DLD1 (cell line): ENCODE data around the gene C1orf21.

Experiments used
- in situ Hi-C: cut with HindIII; loops from 2 replicates; pipeline ENCODE4 v1.10.0; 2017; ENCODE audit warnings: low sequenced_read_pairs

Gene C1orf21

DNA sequence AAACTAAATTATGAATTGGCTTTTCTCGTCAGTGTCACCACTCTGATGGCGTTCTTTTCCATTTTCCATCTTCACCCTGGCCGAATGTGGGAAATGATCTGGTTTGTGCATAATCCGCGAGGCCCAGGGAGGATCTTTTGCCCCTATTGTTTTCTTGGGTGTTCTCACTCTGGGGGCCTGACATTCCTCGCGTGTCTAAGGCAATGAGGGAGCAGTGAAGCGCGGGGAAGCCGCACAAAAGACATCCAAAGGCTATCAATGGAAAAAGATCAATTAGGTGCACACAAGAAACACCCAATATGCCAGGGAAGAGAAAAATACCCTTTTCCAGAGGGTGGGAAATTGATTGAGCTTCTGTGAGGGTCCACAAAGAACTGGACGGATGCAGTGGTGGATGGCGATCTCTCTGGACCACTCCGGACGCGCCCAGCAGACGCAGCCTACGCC lies 941 bp upstream of the C1orf21 start:
- in situ Hi-C loops, result no loop called here

DNA sequence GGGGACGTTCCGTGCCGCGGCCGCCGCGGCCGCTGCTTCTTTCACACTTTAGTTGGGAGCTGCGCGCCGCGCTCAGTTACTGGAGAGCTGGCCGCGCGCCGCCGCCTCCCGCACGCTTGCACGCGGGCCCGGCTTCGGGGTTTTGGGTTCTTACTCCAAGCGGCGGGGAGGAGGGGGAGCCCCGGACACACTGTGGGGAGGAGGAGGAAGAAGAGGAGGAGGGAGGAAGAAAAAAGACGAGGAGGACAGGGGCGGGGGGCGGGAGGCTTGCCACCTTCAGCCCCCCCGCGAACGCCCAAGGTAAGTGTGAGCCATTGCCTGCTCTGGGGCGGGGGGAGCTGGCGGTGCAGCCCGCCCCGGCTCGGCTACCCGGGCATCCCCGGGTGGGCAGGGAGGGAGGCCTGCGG lies 243 bp downstream of the C1orf21 start:
- in situ Hi-C loops, result no loop called here

DNA sequence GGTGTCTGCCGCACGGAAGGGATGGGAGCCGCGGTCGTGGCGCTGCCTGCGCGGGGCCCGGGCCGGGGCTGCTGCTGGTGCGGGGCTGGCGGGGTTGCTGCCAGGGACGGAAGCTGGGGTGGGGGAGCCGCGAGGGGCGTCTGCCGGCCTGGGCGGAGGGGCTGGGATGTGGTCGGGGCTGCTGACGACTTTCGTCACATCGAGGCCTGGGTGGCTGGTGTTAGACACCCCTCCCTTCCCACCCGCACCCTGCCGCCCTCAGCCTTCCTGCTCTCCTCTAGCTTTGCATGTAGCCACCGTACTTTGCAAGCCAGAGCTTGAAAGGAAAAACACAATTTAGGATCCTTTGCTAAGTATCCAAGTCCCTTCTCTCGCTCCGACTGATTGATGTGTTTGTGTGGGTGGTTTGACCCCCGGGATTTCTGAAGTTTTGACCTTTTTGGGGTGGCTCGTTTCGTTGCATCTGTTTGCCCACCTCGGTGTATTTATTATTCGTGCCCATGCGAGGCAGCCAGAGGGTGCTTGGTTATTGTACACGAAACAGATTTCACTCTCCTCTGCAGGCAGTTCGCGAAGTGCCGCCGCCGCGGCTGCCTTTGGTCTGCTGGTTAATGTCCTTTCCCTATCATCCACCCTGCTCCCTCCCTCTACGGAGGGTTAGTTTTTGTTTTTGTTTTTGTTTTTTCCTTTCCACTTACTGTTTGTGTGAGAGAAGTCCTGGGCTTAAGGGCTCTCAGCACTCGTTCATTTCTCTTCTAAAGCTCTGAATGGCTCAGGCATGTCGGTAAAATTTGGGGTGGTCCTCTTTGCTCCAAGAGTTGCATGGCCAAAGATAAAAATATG lies 868 bp downstream of the C1orf21 start:
- in situ Hi-C loops, result no loop called here

DNA sequence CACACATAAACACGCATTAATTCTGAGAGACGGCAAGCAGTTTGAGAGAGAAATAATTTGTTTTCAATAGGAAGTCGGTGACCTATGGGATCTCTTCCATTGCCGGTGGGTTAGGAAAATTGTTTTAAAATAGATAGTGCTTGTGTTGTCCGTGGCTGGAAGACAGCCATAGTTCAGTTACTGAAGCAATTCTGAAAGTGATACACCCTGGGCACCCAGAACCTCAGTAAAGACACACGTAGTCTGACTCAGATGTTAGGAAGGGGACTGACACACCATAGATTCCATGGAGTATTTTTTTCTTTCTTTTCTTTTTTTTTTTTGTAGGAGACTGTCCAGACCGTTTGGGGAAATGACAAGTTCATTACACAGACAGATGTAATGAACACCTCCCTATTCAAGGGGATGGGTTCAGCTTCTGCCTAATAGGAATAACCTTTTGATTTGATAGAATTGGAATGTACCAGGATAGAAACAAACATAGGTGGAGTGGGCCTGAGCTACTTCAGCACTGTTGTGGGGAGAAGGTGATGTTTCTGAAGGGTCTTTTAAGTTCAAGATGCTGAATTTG lies 1.6 kb downstream of the C1orf21 start:
- in situ Hi-C loops, result no loop called here

DNA sequence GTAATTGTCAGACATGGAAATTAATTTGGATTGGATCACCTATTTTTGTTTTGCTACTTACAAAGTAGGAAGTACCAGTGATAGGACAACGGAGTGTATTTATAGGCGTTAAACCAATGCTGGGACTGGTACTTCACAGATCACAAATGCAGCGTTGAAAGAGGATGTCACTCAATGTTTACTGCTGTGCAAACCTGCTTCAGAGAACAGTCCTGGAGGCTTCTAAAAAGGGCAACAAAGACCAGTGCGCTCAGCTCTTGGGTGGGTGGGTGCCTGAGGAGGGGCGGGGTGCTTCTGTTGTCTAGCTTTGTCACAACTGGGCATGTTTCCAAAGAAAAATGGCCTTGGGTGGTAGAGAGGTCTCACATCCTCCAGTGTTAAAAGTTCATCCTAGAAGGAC lies 2.1 kb downstream of the C1orf21 start:
- in situ Hi-C loops, result no loop called here

DNA sequence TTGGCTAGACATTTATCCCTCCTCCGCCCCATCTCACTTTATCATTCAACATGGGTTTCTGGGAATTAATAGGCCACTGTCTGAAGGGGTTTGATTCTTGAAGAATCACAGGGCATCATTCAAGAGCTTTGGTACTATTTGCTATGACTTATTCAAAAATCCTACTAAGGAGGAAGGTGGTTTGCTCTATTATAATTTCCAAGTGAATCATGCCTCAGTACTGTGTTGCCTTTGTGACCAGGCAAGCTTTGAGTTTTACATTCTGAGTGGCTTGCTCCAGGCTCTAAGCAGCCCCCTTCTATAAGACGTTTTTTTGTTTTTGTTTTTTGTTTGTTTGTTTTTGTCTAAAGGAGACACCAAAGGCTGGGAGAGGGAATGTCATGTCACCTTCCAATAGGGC lies 2.6 kb downstream of the C1orf21 start:
- in situ Hi-C loops, result no loop called here

DNA sequence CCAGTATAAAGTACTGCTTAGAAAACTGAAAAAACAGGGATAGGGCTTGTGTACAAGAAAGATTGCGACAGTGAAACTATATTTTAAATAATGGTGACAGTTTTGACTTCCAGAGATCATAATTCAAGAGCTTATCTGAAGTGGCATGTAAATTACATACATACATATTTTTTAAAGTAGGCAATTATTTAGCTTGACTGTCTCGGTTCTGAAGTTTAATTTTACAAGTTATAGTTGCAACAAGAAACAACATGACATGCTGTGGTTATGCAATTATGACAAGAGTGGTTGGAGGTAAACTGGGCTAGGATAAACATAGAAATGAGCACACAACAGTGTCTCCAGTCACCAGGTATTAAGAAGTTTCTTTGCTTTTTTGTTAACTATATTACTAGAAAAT lies 4.1 kb downstream of the C1orf21 start:
- in situ Hi-C loops, result no loop called here

DNA sequence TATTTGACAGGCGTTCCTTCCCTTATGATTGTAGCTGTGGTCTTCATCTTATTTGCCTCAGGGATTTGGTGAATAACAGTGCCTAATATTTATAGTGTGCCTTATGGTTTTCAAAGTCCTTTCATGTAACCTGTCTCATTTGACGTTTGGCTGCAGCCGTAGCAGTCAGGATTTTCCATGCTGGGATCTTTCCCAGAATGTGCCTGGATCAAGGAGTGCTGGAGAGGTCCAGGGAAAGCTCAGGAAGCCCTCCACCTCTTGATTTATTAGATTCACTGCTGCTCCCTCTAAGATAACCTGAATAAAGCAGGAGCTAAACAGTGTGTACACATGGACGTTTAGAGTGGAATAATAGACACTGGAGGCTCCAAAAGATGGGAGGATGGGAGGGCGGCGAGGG lies 5.2 kb downstream of the C1orf21 start:
- in situ Hi-C loops, result no loop called here

DNA sequence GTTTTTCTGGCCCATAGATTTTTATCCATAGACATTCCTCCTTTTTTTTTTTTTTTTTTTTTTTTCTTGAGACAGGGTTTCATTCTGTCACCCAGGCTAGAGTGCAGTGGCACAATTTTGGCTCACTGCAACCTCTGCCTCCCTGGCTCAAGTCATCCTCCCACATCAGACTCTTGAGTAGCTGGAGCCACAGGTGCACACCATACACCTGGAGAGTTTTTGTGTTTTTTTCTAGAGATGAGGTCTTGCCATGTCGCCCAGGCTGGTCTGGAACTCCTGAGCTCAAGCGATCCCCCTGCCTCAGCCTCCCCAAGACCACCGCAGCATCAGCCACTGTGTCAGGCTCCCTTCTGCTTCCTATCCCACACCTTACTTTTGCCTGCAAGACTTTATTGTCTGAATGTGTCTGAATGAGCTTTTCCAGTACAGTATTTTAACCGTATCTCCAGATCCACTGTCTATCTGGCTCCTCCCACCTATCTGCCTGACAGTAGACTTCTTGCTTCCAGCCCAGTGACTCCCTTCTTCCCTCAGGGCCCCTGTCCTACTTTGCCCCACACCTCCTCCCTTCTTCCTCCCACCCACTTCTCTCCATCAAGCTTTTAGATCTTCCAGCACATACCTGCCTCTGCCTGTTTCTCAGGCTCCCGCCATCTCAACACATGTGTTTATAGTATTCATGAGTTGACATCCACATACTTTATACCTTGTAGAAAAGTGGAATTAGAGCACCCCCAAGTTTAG lies 6.1 kb downstream of the C1orf21 start:
- in situ Hi-C loops, result no loop called here

DNA sequence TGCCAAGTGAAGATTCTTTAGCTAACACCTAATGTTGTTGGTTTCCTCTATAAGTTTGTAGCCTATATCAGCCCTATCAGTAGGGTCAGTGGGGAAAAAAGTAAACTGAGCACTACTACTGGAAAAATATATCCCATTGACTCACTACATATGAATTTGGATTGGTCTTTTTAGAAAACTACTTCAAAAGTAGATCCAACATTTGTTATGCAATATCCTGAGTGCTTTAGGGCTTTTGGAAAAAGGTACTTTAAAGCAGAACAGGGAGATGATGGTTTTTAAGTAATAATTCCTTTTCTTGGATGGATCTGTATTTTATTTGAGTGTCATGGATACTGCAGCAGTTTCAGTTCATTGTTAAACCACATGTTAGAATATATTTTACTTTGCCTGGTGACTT lies 7.1 kb downstream of the C1orf21 start:
- in situ Hi-C loops, result no loop called here

DNA sequence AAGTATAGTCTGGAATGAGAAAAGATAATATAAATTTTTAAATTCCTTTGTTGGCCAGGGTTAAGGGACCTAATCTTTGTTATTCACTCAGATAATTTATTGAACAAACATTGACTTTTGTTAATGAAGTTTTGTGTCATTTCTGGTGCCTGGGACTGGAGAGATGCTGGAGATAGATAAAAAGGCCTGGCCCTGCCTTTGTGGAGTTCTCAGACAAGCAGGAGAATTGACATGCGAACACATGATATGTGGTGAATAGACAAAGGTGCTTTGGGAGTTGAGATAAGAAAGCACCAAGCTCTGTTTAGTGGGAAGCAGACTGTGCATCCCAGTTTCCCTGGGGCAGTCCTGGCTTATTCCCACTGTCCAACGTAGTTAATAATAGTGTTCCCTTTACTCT lies 8.5 kb downstream of the C1orf21 start:
- in situ Hi-C loops, result no loop called here

DNA sequence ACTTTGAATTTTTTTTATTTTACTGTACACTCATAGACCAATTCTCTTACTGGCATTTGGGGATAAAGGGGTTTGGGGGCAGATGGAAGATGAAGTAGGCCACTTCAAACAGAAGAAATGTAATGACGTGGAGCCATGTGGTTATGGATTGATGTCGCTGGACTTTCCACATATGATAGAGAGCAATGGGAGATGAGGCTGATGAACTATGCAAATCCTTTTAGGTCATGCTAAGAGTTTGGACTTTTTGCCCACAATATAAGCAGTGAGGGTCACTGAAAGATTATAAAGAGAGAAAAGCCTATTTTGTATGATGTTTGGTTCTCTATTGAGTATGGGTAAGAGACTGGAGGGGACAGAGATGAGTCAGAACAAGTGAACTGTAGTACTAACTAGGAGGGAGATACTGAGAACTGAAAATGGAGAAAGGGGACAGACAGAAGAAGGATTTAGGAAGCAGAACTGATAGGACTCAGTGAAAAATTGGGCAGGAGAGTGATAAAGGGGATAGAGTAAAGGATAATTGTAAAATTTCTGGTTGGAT lies 9.2 kb downstream of the C1orf21 start:
- in situ Hi-C loops, result no loop called here

DNA sequence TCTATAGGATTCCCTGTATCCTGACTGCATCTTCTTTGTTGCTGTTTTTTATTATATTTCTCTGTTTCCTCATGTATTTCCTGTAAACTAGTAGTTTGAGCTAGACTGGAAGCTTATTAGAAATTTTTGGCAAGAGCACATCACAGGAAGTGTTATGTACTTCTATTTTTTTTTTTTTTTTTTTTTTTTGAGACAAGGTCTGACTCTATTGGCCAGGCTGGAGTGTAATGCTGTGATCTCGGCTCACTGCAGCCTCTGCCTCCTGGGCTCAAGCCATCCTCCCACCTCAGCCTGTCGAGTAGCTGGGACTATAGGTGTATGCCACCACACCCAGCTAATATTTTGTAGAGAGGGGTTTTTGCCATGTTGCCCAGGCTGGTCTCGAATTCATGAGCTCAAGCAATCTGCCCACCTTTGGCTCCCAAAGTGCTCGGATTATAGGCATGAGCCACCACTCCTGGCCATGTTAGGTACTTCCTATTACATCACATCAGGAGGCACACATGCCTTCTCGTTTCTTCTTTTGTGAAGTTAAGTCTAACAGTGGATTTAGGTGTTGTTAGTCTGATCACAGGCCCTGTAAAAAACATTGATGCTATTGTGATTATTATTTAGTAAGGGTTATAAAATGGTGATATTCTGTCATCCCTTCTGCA lies 12.5 kb downstream of the C1orf21 start:
- in situ Hi-C loops, result no loop called here

DNA sequence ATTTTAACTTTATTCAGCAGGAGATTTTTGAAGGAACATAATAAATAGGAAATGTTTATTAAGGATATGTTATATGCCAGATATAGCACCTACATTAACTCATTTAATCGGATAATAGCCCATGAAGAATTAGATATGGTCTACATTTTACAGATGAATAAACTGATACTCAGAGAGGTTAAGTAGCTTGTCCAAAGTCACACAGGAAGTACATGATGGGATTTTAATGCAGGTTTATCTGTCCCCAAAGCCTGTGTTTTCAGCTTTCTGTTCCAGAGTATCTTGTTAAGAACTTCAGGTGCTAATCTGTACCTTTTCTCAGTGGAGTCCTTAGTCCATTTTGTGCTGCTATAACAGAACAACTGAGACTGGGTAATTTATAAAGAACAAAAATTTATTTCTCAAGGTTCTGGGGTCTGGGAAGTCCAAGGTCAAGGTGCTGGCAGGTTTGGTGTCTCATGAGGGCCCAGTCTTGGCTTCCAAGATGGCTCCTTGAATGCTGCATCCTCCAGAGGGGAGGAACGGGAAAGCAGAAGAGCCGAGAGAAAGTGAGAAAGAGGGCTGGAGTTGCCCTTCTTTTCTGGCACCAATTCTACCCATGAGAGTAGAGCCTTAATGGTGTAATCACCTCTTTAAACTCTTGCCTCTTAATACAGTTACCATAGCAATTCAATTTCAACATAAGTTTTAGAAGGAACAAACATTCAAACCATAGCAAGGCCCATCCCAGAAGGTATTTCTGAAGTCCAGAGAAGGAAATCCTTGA lies 17.3 kb downstream of the C1orf21 start:
- in situ Hi-C loops, result no loop called here

DNA sequence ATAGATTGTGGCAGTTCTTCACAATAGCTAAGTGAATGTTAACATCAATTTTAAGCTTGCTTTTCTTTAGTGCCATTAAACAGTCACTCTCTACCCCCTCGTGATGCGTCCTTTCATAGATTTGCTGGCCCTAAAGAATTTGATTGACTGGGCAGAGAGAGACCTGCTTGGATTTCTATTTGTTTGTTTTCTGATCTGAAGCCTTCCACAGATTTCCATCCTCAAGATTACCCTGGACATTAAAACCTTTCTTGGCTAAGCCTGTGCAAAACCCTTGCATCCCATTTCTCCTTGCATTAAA lies 17.8 kb downstream of the C1orf21 start:
- in situ Hi-C loops, result no loop called here

DNA sequence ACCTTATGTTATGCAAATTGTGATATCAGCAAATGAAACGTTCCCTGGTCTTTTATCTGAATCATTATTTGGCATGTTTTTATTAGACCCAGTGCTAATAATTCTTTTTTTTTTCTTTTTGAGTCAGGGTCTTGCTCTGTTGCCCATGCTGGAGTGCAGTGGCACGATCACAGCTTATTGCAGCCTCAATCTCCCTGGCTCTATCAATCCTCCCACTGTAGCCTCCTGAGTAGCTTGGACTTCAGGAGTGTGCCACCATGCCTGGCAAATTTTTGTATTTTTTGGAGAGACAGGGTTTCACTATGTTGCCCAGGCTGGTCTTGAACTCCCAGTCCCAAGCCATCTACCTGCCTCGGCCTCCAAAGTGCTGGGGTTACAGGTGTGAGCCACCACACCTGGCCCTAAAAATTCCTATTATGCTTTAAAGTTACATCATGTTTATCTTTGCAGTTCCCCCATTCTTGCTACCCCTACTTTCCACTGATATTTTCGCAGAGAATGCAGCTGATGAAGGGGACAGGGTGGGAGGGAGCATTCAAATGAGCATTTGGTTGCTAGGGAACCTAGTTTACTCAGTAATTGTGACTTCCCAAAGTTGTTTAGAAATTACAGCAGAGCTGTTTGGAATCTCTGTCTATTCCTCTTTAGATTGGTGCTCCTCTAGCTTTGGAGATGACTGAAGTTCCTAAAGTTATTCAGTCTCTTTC lies 18.4 kb downstream of the C1orf21 start:
- in situ Hi-C loops, result no loop called here

DNA sequence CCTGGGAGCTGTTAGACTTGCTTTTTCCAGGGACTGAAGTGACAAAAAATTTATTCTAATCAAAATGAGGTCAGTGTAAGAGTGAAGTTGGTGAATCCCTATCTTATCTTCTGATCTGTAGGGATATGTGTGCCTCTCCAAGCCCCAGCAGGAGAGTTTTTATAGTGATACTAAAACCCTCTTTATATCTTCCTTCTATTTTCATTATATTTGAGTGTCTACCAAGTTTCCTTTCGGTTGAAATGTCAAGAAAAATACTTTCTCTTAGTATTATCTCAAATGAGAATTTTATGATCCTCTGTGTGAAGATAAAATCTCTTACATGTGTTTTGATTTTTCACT lies 18.9 kb downstream of the C1orf21 start:
- in situ Hi-C loops, result no loop called here

DNA sequence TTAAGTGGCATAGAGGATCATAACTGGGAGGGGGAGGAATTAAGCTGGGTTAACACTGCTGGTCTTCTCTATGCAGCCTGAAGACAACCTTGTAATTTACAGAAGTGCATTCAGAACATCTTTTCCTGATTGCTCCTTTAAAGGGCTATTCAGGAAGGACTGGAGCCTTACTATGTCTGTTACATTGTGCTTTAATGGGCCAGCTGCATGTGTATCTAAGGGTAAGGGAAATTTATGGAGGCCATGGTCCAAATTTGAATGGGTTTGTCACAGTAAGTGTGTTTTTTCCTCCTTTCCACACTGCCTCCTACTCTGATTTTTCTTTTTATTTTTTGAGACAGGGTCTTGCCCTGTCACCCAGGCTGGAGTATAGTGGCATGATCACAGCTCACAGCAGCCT lies 19.6 kb downstream of the C1orf21 start:
- in situ Hi-C loops, result no loop called here

DNA sequence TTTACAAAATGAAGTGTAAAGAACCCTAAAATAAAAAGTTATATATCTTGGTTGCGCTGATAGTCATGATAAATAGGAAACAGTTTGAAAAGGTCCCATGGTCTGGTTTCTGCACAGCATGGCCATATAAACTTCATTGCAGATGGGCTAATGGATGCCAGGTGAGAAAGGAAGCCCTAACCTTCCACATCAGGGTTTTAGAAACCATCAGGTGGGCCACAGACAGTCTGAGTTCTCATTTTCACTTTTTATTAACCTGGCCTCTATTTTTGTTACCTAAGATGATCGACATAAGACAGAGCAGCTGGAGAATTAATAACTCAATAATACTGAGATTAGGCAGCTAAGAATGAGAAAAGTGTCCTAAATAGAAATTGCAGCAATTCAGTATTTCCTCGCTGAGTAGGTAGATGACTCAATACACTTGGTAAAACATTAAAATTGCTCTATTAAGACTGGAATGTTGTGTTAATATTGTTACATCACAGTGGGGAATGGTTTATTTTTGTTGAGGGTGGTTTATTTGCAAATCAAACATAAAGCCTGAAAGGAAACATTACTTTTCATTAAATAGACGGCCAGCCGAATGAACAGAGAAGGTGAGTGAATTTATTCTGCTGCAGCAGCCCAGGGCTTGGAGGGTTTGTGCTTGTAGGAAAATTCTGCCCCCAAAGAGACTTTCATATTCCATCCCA lies 21.1 kb downstream of the C1orf21 start:
- in situ Hi-C loops, result no loop called here

DNA sequence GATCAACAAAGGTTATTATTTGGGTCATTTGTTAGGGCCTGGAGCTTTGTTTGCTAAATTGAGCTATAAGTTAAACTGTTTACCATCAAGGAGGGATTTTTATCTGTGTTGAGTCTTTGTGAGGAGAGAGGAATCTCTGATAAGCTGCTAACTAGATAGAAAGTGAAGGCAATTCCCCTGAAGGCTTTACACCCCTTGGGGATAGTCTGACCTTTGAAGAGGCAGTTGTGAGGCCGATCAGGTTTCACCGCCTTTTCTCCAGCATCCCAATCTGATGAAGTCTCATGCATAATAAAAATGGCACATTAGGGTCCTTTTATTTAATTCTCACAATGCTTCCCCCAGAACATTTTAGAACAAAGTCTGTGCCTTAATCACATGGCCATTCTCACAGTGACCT lies 21.8 kb downstream of the C1orf21 start:
- in situ Hi-C loops, result no loop called here
